Spleen (tissue), 11 donors: ENCODE measurements around the gene GRIK4. TPM values are rescaled to one million over a fixed set of nuclear protein-coding genes. Genes with fewer than 3 reads are reported as not detected.

Source experiments
- DNase-seq: peaks from one replicate; pipeline ENCODE4 v3.0.0-alpha.2; 2020
- H3K27ac ChIP-seq, 8 donors: fragments of 200-600 bp; sonication (generic) in 7 of 8; 1 replicate in 4 of 8; 2 replicates in 4 of 8; pipeline versions ENCODE4 v1.5.0 to v1.8.0; 2016 to 2021; ENCODE audit warnings: inconsistent platforms in 4 of 8, mild to moderate bottlenecking in 4 of 8, moderate library complexity in 1 of 8
- H3K27me3 ChIP-seq, 7 donors: fragments of 200-600 bp; sonication (generic) in 6 of 7; replicated peaks in 1 of 7; 1 replicate in 4 of 7; 2 replicates in 3 of 7; pipeline versions ENCODE4 v1.5.0 to v1.8.0; 2016 to 2021; ENCODE audit warnings: inconsistent platforms in 3 of 7, mild to moderate bottlenecking in 1 of 7
- H3K36me3 ChIP-seq, 6 donors: fragments of 200-600 bp; sonication (generic) in 5 of 6; 1 replicate in 4 of 6; 2 replicates in 2 of 6; pipeline versions ENCODE4 v1.5.0 to v1.8.0; 2016 to 2021; ENCODE audit warnings: inconsistent platforms in 2 of 6
- H3K4me1 ChIP-seq, 6 donors: fragments of 200-600 bp; sonication (generic) in 5 of 6; 1 replicate in 3 of 6; 2 replicates in 3 of 6; pipeline versions ENCODE4 v1.5.0 to v1.8.0; 2016 to 2021; ENCODE audit warnings: inconsistent platforms in 3 of 6
- H3K4me3 ChIP-seq, 8 donors: fragments of 200-600 bp; sonication (generic) in 7 of 8; 1 replicate in 4 of 8; 2 replicates in 4 of 8; pipeline versions ENCODE4 v1.5.0 to v1.8.0; 2016 to 2021; ENCODE audit warnings: inconsistent platforms in 4 of 8, mild to moderate bottlenecking in 4 of 8, moderate library complexity in 2 of 8
- H3K9me3 ChIP-seq, 8 donors: fragments of 200-600 bp; sonication (generic) in 7 of 8; 1 replicate in 4 of 8; 2 replicates in 4 of 8; pipeline versions ENCODE4 v1.5.0 to v1.8.0; 2016 to 2021; ENCODE audit warnings: inconsistent platforms in 4 of 8
- CTCF ChIP-seq, 11 experiments: fragments of 200-600 bp in 7 of 11; fragments of 450-650 bp in 4 of 11; sonication (generic) in 4 of 11; IDR thresholded peaks in 8 of 11; conservative IDR thresholded peaks in 3 of 11; 1 replicate in 7 of 11; 2 replicates in 4 of 11; pipeline versions ENCODE4 v1.4.0 to v1.8.0; 2016 to 2021; ENCODE audit warnings: antibody characterized with exemption in 11 of 11, inconsistent platforms in 4 of 11, mild to moderate bottlenecking in 1 of 11
- POLR2A ChIP-seq, 3 donors: fragments of 450-650 bp; IDR thresholded peaks; one replicate each; pipeline ENCODE4 v1.5.1; 2017; ENCODE audit warnings: antibody characterized with exemption in 3 of 3, mild to moderate bottlenecking in 1 of 3
- POLR2AphosphoS5 ChIP-seq, 3 donors: sonication (generic); formaldehyde crosslinking; IDR thresholded peaks; one replicate each; pipeline ENCODE4 v1.5.1; 2017; ENCODE audit warnings: antibody characterized with exemption in 3 of 3
- WGBS, 5 donors: extraction: QIAGEN DNeasy Blood & Tissue Kit in 3 of 5; methylation state at CpG; one replicate each; pipeline versions ENCODE4 v1.1.5 to v1.1.7; 2013 to 2018; 5-methylcytosine and 5-hydroxymethylcytosine counted together
- intact Hi-C: fragments of 100-400 bp; cut with DNase I; formaldehyde crosslinking; loops from one replicate; pipeline ENCODE4 v1.15.0; 2023; ENCODE audit warnings: low total_unique reads
- polyA plus RNA-seq, 3 donors: library from polyadenylated mRNA; stranded (reverse); fragments of 200-250 nt; gene quantifications; one replicate each; pipeline ENCODE4 v1.2.1, GENCODE V29; 2013
- total RNA-seq, 7 donors: library from RNA; depleted of rRNA in 3 of 7; stranded (reverse); fragments of >200 nt in 3 of 7; fragmentation: NEBNext Ultra II Directional in 4 of 7; extraction: Animal tissue kit (Norgen Biotek cat#: 25700) in 4 of 7; gene quantifications; one replicate each; pipeline versions ENCODE4 v1.1.0 to v1.2.1, GENCODE V29; 2016 to 2021
- donor health status: healthy with polysubstance abuse.
- donor health status: DM: no; HTN: no; CAD: no; lungs with moderate emphysema.
- donor health status: DM: no; HTN: no; CAD: no.
- donor health status: Bipolar disorder and iron deficiency.
- donor health status: healthy.
- donor health status: DM: no; HTN: no; CAD: no.
- donor health status: DM: yes; HTN: yes; CAD: no.

The GRIK4 gene
- total and polyA plus RNA-seq, 10 donors, result 0.04 to 2.4 (median 0.59) TPM

GRCh38 chr11:120532082-120532831 is 20.7 kb downstream of the GRIK4 start:
- WGBS, 5 donors, result 61 to 77% (median 66%) methylated on average over 13 to 16 of the region's 16 CpGs
- H3K27ac ChIP-seq, result no peak overlapping the region
- no peaks in the 10 kb centered on the region for H3K4me1 ChIP-seq
- H3K9me3 ChIP-seq, result no peaks in the 10 kb centered on the region
- no peaks in the 10 kb centered on the region for H3K36me3 ChIP-seq
- TF ChIP-seq CTCF (IDR thresholded peaks at IDR 0.05 in 8 of 11, conservative IDR thresholded peaks at IDR 0.05 in 3 of 11) (no peak), POLR2AphosphoS5 (IDR thresholded peaks at IDR 0.05) (no peak), POLR2A (IDR thresholded peaks at IDR 0.05) (no peak)
- DNase-seq, result no peak
- peaks cover 0 to 45% (median 3%) of the 10 kb centered on the region in 7 donors for H3K27me3 ChIP-seq
- intact Hi-C loops, result no loop called here
- no peak overlapping the region for H3K4me3 ChIP-seq

GRCh38 chr11:120532832-120533196 is 21.3 kb downstream of the GRIK4 start:
- no peak for TF ChIP-seq POLR2A (IDR thresholded peaks at IDR 0.05)
- no peak for TF ChIP-seq POLR2AphosphoS5 (IDR thresholded peaks at IDR 0.05)
- no peak for TF ChIP-seq CTCF (IDR thresholded peaks at IDR 0.05 in 8 of 11, conservative IDR thresholded peaks at IDR 0.05 in 3 of 11)
- DNase-seq, result no peak
- intact Hi-C loops, result no loop called here
- peaks cover 0 to 42% (median 3%) of the 10 kb centered on the region in 7 donors for H3K27me3 ChIP-seq
- WGBS, 5 donors, result 73 to 83% (median 76%) methylated on average over 5 of the region's 5 CpGs
- H3K4me1 ChIP-seq, result no peaks in the 10 kb centered on the region
- H3K9me3 ChIP-seq, result no peaks in the 10 kb centered on the region
- H3K4me3 ChIP-seq, result no peak overlapping the region
- H3K27ac ChIP-seq, result no peak overlapping the region
- H3K36me3 ChIP-seq, result no peaks in the 10 kb centered on the region

- Histone ChIP-seq H3K4me3 (no peak overlapping the region), H3K27me3 (peaks cover 0 to 22% (median 0%) of the 10 kb centered on the region in 7 donors), H3K9me3 (peaks cover 0 to under 1% (median 0%) of the 10 kb centered on the region in 8 donors), H3K4me1 (peaks cover 0 to 5% (median 0%) of the 10 kb centered on the region in 6 donors), H3K27ac (no peak overlapping the region), H3K36me3 (no peaks in the 10 kb centered on the region)
- no peak for DNase-seq
- intact Hi-C loops, result no loop called here
- TF ChIP-seq POLR2AphosphoS5 (IDR thresholded peaks at IDR 0.05) (no peak), CTCF (IDR thresholded peaks at IDR 0.05 in 8 of 11, conservative IDR thresholded peaks at IDR 0.05 in 3 of 11) (no peak), POLR2A (IDR thresholded peaks at IDR 0.05) (no peak)
- 90 to 95% (median 92%) methylated on average over 13 of the region's 13 CpGs for WGBS, 5 donors
Observed at GRCh38 chr11:120536091-120536796, 24.7 kb downstream of the GRIK4 start.

GRCh38 chr11:120536797-120537169 is 25.2 kb downstream of the GRIK4 start:
- Histone ChIP-seq H3K4me3 (no peak overlapping the region), H3K36me3 (no peaks in the 10 kb centered on the region), H3K9me3 (peaks cover 0 to 6% (median 0%) of the 10 kb centered on the region in 8 donors), H3K27ac (no peak overlapping the region), H3K4me1 (peaks cover 0 to 5% (median 0%) of the 10 kb centered on the region in 6 donors), H3K27me3 (peaks cover 0 to 19% (median 0%) of the 10 kb centered on the region in 7 donors)
- WGBS, 5 donors, result 91 to 95% (median 92%) methylated on average over 11 of the region's 11 CpGs
- intact Hi-C loops, result no loop called here
- TF ChIP-seq POLR2A (IDR thresholded peaks at IDR 0.05) (no peak), CTCF (IDR thresholded peaks at IDR 0.05 in 8 of 11, conservative IDR thresholded peaks at IDR 0.05 in 3 of 11) (no peak), POLR2AphosphoS5 (IDR thresholded peaks at IDR 0.05) (no peak)
- DNase-seq, result no peak
